HepG2 (cell line): ENCODE measurements around the gene CDA. TPM values are rescaled to one million over a fixed set of nuclear protein-coding genes. Genes with fewer than 3 reads are reported as not detected.

Source experiments
- ARNT ChIP-seq: fragments of 450-650 bp; IDR thresholded peaks from 2 replicates; pipeline ENCODE4 v1.6.1; 2017
- BCL3 ChIP-seq: sonication (generic); formaldehyde crosslinking; IDR thresholded peaks from 2 replicates; pipeline ENCODE4 v1.5.1; 2020; ENCODE audit warnings: mild to moderate bottlenecking, missing genetic modification reagents, moderate library complexity
- CENPT ChIP-seq: sonication (generic); formaldehyde crosslinking; IDR thresholded peaks from 2 replicates; pipeline ENCODE4 v1.8.0; 2022; ENCODE audit warnings: low read depth, mild to moderate bottlenecking, moderate library complexity, missing genetic modification reagents
- HIC2 ChIP-seq: sonication (generic); formaldehyde crosslinking; IDR thresholded peaks from 2 replicates; pipeline ENCODE4 v1.9.0; 2022; ENCODE audit warnings: low read depth, missing genetic modification reagents
- MZF1 ChIP-seq: sonication (generic); formaldehyde crosslinking; IDR thresholded peaks from 2 replicates; pipeline ENCODE4 v1.8.1; 2023; ENCODE audit warnings: mild to moderate bottlenecking, missing genetic modification reagents, borderline replicate concordance
- SRF ChIP-seq: IDR thresholded peaks from 2 replicates; pipeline ENCODE4 v1.6.1; 2011; ENCODE audit warnings: mild to moderate bottlenecking, low read depth, low read length, moderate library complexity
- SRSF9 ChIP-seq: fragments of 200-400 bp; formaldehyde crosslinking; IDR thresholded peaks from 2 replicates; pipeline ENCODE4 v1.6.1; 2018; ENCODE audit warnings: borderline replicate concordance, mild to moderate bottlenecking, low read depth, low read length; ENCODE audit not compliant: insufficient read depth, poor library complexity, severe bottlenecking
- ZBTB38 ChIP-seq: sonication (generic); formaldehyde crosslinking; IDR thresholded peaks from 2 replicates; pipeline ENCODE4 v1.5.1; 2020; ENCODE audit warnings: mild to moderate bottlenecking, missing genetic modification reagents
- ZFP91 ChIP-seq: sonication (generic); formaldehyde crosslinking; IDR thresholded peaks from 2 replicates; pipeline ENCODE4 v1.9.0; 2022; ENCODE audit warnings: missing genetic modification reagents, mild to moderate bottlenecking, borderline replicate concordance
- ZNF318 ChIP-seq: sonication (generic); formaldehyde crosslinking; IDR thresholded peaks from 2 replicates; pipeline ENCODE4 v1.4.0; 2020; ENCODE audit warnings: mild to moderate bottlenecking, missing genetic modification reagents
- ZNF710 ChIP-seq: sonication (generic); formaldehyde crosslinking; IDR thresholded peaks from 2 replicates; pipeline ENCODE4 v1.5.0; 2020; ENCODE audit warnings: mild to moderate bottlenecking, missing genetic modification reagents, borderline replicate concordance
- polyA plus RNA-seq, 8 experiments: library from polyadenylated mRNA; depleted of rRNA in 3 of 8; stranded (reverse) in 7 of 8; unstranded in 1 of 8; fragments of >200 nt; fragmentation: Illumina TruSeq in 4 of 8; extraction: Trizol in 4 of 8; gene quantifications; 2 replicates each; pipeline versions ENCODE4 v1.2.1 to v1.2.3, GENCODE V29; 2011 to 2016; ENCODE audit warnings: low read depth in 4 of 8, missing spikeins in 1 of 8, mixed read lengths in 1 of 8; ENCODE audit not compliant: insufficient read depth in 1 of 8
- total RNA-seq, 5 experiments: library from RNA; depleted of rRNA; stranded (reverse); fragments of >200 nt; fragmentation: Illumina TruSeq; extraction: Trizol; gene quantifications; 2 replicates each; pipeline ENCODE4 v1.2.3, GENCODE V29; 2016; ENCODE audit warnings: low read depth in 1 of 5

CDA gene
- total and polyA plus RNA-seq, 2 of the 13 experiments (the other 11 are each of a cell fraction or from before 2014, with no cell fraction given), result 0.66 to 2.1 TPM

GRCh38 chr1:20633190-20634064, 44.5 kb downstream of the CDA start, which contains the start of gene PINK1 (continued):
- TF ChIP-seq ZFP91 (peak; percentile 26; the same call in 1 of the 2 replicates), MZF1 (CRISPR knock-in tag) (no peak), BCL3 (0 out of 2 replicates have a peak, but pooled peaks have one; percentile 44), HIC2 (CRISPR knock-in tag) (no peak), ZNF710 (CRISPR knock-in tag) (no peak; the same call in 1 of the 2 replicates), ZNF318 (CRISPR knock-in tag) (no peak), ZBTB38 (CRISPR knock-in tag) (no peak), ARNT (no peak), CENPT (CRISPR knock-in tag) (no peak), SRF (no peak), SRSF9 (no peak)
